HepG2 (cell line): ENCODE results near the gene SLC5A6. TPM values are rescaled to one million over a fixed set of nuclear protein-coding genes. Genes with fewer than 3 reads are reported as not detected.
A peak's percentile ranks its signal among the peaks of the same experiment; 100 is the strongest.

Experiments used
- ATF1 ChIP-seq: IDR thresholded peaks from 2 replicates; pipeline ENCODE4 v1.6.1; 2016; ENCODE audit warnings: mild to moderate bottlenecking, control low read depth
- EZH2 ChIP-seq: conservative IDR thresholded peaks from 2 replicates; pipeline ENCODE4 v1.6.1; 2012; ENCODE audit warnings: mild to moderate bottlenecking, low read depth, low read length, moderate library complexity
- GATAD1 ChIP-seq: IDR thresholded peaks from 2 replicates; pipeline ENCODE4 v1.6.1; 2016; ENCODE audit warnings: missing genetic modification reagents, missing compliant biosample characterization
- HOXA3 ChIP-seq: sonication (generic); formaldehyde crosslinking; IDR thresholded peaks from 2 replicates; pipeline ENCODE4 v1.5.0; 2020; ENCODE audit warnings: missing genetic modification reagents
- MATR3 ChIP-seq: sonication (generic); formaldehyde crosslinking; IDR thresholded peaks from 2 replicates; pipeline ENCODE4 v1.4.0; 2020; ENCODE audit warnings: missing genetic modification reagents
- NCOR1 ChIP-seq: fragments of 200-600 bp; sonication (generic); IDR thresholded peaks from 2 replicates; pipeline ENCODE4 v1.7.0; 2017; ENCODE audit warnings: antibody characterized with exemption, low read length, borderline replicate concordance
- ONECUT2 ChIP-seq: sonication (generic); formaldehyde crosslinking; IDR thresholded peaks from 2 replicates; pipeline ENCODE4 v1.4.0; 2020; ENCODE audit warnings: missing genetic modification reagents
- PAX8 ChIP-seq: sonication (generic); formaldehyde crosslinking; IDR thresholded peaks from 2 replicates; pipeline ENCODE4 v1.8.0; 2022; ENCODE audit warnings: mild to moderate bottlenecking, missing genetic modification reagents, borderline replicate concordance
- SNAPC2 ChIP-seq: sonication (generic); formaldehyde crosslinking; IDR thresholded peaks from 2 replicates; pipeline ENCODE4 v1.8.1; 2022; ENCODE audit warnings: mild to moderate bottlenecking, missing genetic modification reagents
- ZMYM3 ChIP-seq: sonication (generic); formaldehyde crosslinking; IDR thresholded peaks from 2 replicates; pipeline ENCODE4 v1.5.1; 2020; ENCODE audit warnings: mild to moderate bottlenecking, missing genetic modification reagents
- ZNF143 ChIP-seq: sonication (generic); formaldehyde crosslinking; IDR thresholded peaks from 2 replicates; pipeline ENCODE4 v1.4.0; 2020; ENCODE audit warnings: missing genetic modification reagents
- ZNF224 ChIP-seq: sonication (generic); formaldehyde crosslinking; IDR thresholded peaks from 2 replicates; pipeline ENCODE4 v1.5.0; 2020; ENCODE audit warnings: mild to moderate bottlenecking, missing genetic modification reagents
- ZNF543 ChIP-seq: sonication (generic); formaldehyde crosslinking; IDR thresholded peaks from 2 replicates; pipeline ENCODE4 v1.4.0; 2020; ENCODE audit warnings: mild to moderate bottlenecking, missing genetic modification reagents
- ZNF549 ChIP-seq: sonication (generic); formaldehyde crosslinking; IDR thresholded peaks from 2 replicates; pipeline ENCODE4 v1.5.0; 2020; ENCODE audit warnings: missing genetic modification reagents
- ZNF552 ChIP-seq: sonication (generic); formaldehyde crosslinking; IDR thresholded peaks from 2 replicates; pipeline ENCODE4 v1.9.0; 2022; ENCODE audit warnings: missing genetic modification reagents, mild to moderate bottlenecking, borderline replicate concordance
- ZNF556 ChIP-seq: sonication (generic); formaldehyde crosslinking; IDR thresholded peaks from 2 replicates; pipeline ENCODE4 v1.4.0; 2020; ENCODE audit warnings: mild to moderate bottlenecking, missing genetic modification reagents, borderline replicate concordance
- ZNF562 ChIP-seq: sonication (generic); formaldehyde crosslinking; IDR thresholded peaks from 2 replicates; pipeline ENCODE4 v1.8.0; 2022; ENCODE audit warnings: missing genetic modification reagents, borderline replicate concordance
- ZNF724P ChIP-seq: sonication (generic); formaldehyde crosslinking; IDR thresholded peaks from 2 replicates; pipeline ENCODE4 v1.8.0; 2022; ENCODE audit warnings: missing genetic modification reagents, borderline replicate concordance
- ZNF790 ChIP-seq: sonication (generic); formaldehyde crosslinking; IDR thresholded peaks from 2 replicates; pipeline ENCODE4 v1.8.0; 2022; ENCODE audit warnings: missing genetic modification reagents, mild to moderate bottlenecking, borderline replicate concordance
- polyA plus RNA-seq, 8 experiments: library from polyadenylated mRNA; depleted of rRNA in 3 of 8; stranded (reverse) in 7 of 8; unstranded in 1 of 8; fragments of >200 nt; fragmentation: Illumina TruSeq in 4 of 8; extraction: Trizol in 4 of 8; gene quantifications; 2 replicates each; pipeline versions ENCODE4 v1.2.1 to v1.2.3, GENCODE V29; 2011 to 2016; ENCODE audit warnings: low read depth in 4 of 8, missing spikeins in 1 of 8, mixed read lengths in 1 of 8; ENCODE audit not compliant: insufficient read depth in 1 of 8
- total RNA-seq, 5 experiments: library from RNA; depleted of rRNA; stranded (reverse); fragments of >200 nt; fragmentation: Illumina TruSeq; extraction: Trizol; gene quantifications; 2 replicates each; pipeline ENCODE4 v1.2.3, GENCODE V29; 2016; ENCODE audit warnings: low read depth in 1 of 5

SLC5A6 gene
- total and polyA plus RNA-seq, 2 of the 13 experiments (the other 11 are each of a cell fraction or from before 2014, with no cell fraction given), result 135 to 417 TPM

GRCh38 chr2:27250652-27251379 is 38.7 kb upstream of the SLC5A6 start (continued):
- 0 out of 2 replicates have a peak, but pooled peaks have one; percentile 1 for TF ChIP-seq HOXA3 (CRISPR knock-in tag)
- 0 out of 2 replicates have a peak, but pooled peaks have one; percentile 38 for TF ChIP-seq MATR3
- 0 out of 2 replicates have a peak, but pooled peaks have one; percentile 64 for TF ChIP-seq EZH2
- peak; percentile 20; the same call in 1 of the 2 replicates for TF ChIP-seq ZNF543 (CRISPR knock-in tag)
- TF ChIP-seq GATAD1, result 0 out of 2 replicates have a peak, but pooled peaks have one; percentile 2
- TF ChIP-seq ZNF552 (CRISPR knock-in tag), result no peak
- TF ChIP-seq ZNF562, result no peak
- no peak for TF ChIP-seq PAX8
- TF ChIP-seq ZMYM3 (CRISPR knock-in tag), result 0 out of 2 replicates have a peak, but pooled peaks have one; percentile 0
- TF ChIP-seq ZNF556, result peak; percentile 32; the same call in 1 of the 2 replicates
- TF ChIP-seq NCOR1, result no peak
- TF ChIP-seq ZNF143, result 0 out of 2 replicates have a peak, but pooled peaks have one; percentile 1
- TF ChIP-seq ZNF224 (CRISPR knock-in tag), result no peak
- TF ChIP-seq ZNF724P, result no peak
- TF ChIP-seq ZNF790 (CRISPR knock-in tag), result no peak
- TF ChIP-seq SNAPC2, result no peak
- no peak for TF ChIP-seq ATF1 (CRISPR knock-in tag)
- TF ChIP-seq ONECUT2, result no peak
- TF ChIP-seq ZNF549 (CRISPR knock-in tag), result no peak
